Sigmoid colon (tissue), 7 donors: Measurements from ENCODE around the gene FAM13A. TPM values are rescaled to one million over a fixed set of nuclear protein-coding genes. Genes with fewer than 3 reads are reported as not detected.
A peak's percentile ranks its signal among the peaks of the same experiment; 100 is the strongest.

Experiments
- DNase-seq: peaks from one replicate; pipeline ENCODE4 v3.0.0-alpha.2; 2019
- H3K27ac ChIP-seq, 4 donors: fragments of 200-600 bp; sonication (generic); one replicate each; pipeline ENCODE4 v1.5.1; 2016 to 2019; ENCODE audit warnings: mild to moderate bottlenecking in 1 of 4
- H3K27me3 ChIP-seq, 3 donors: fragments of 200-600 bp; sonication (generic); one replicate each; pipeline ENCODE4 v1.5.1; 2019; ENCODE audit warnings: mild to moderate bottlenecking in 1 of 3
- H3K36me3 ChIP-seq, 4 donors: fragments of 200-600 bp; sonication (generic); one replicate each; pipeline ENCODE4 v1.5.1; 2016 to 2019
- H3K4me1 ChIP-seq, 4 donors: fragments of 200-600 bp; sonication (generic); one replicate each; pipeline ENCODE4 v1.5.1; 2017 to 2019
- H3K4me3 ChIP-seq, 4 donors: fragments of 200-600 bp; sonication (generic); one replicate each; pipeline ENCODE4 v1.5.1; 2017 to 2019; ENCODE audit warnings: mild to moderate bottlenecking in 2 of 4, moderate library complexity in 1 of 4
- H3K9me3 ChIP-seq, 4 donors: fragments of 200-600 bp in 3 of 4; sonication (generic) in 3 of 4; one replicate each; pipeline versions ENCODE4 v1.5.1 to v1.6.1; 2013 to 2019
- CTCF ChIP-seq, 4 experiments: fragments of 450-650 bp in 3 of 4; fragments of 200-600 bp in 1 of 4; IDR thresholded peaks; one replicate each; pipeline ENCODE4 v1.5.1; 2016 to 2019; ENCODE audit warnings: antibody characterized with exemption in 4 of 4, mild to moderate bottlenecking in 3 of 4, moderate library complexity in 2 of 4
- EP300 ChIP-seq, 4 donors: sonication (generic); formaldehyde crosslinking; IDR thresholded peaks; one replicate each; pipeline ENCODE4 v1.6.1; 2017; ENCODE audit warnings: antibody characterized with exemption in 4 of 4
- POLR2A ChIP-seq, 2 donors: fragments of 450-650 bp; IDR thresholded peaks; one replicate each; pipeline ENCODE4 v1.6.1; 2016; ENCODE audit warnings: antibody characterized with exemption in 2 of 2, mild to moderate bottlenecking in 2 of 2, moderate library complexity in 2 of 2
- POLR2AphosphoS5 ChIP-seq, 4 donors: sonication (generic); formaldehyde crosslinking; IDR thresholded peaks; one replicate each; pipeline ENCODE4 v1.6.1; 2017; ENCODE audit warnings: antibody characterized with exemption in 4 of 4
- WGBS, 2 donors: extraction: QIAGEN DNeasy Blood & Tissue Kit; methylation state at CpG; one replicate each; pipeline ENCODE4 v1.1.7; 2013; 5-methylcytosine and 5-hydroxymethylcytosine counted together
- intact Hi-C: fragments of 100-400 bp; cut with DNase I; formaldehyde crosslinking; loops from one replicate; pipeline ENCODE4 v1.15.1; 2023
- polyA plus RNA-seq, 3 donors: library from polyadenylated mRNA; stranded (reverse); fragments of 200-250 nt; gene quantifications; one replicate each; pipeline ENCODE4 v1.2.3, GENCODE V29; 2013
- total RNA-seq, 4 donors: library from RNA; depleted of rRNA; stranded (reverse); fragments of >200 nt; gene quantifications; one replicate each; pipeline ENCODE4 v1.1.0, GENCODE V29; 2016
- donor health status: healthy with polysubstance abuse.
- donor health status: Bipolar disorder and iron deficiency.
- donor health status: healthy.

FAM13A gene
- total and polyA plus RNA-seq, 7 donors = 9.9 to 49.7 (median 41.1) TPM

- Histone ChIP-seq H3K4me1 (peaks cover 0 to 18% (median 14%) of the 10 kb centered on the region in 4 donors), H3K9me3 (no peaks in the 10 kb centered on the region), H3K36me3 (peaks cover 0 to 48% (median 1%) of the 10 kb centered on the region in 4 donors), H3K4me3 (no peak overlapping the region), H3K27ac (peak overlapping the region; percentile 43 to 67 (median 60)), H3K27me3 (no peaks in the 10 kb centered on the region)
- intact Hi-C loops = loop anchor here (2.0 to 10.0 kb wide), 3 partner anchors 111 to 409 kb away; partner anchors contain the start of gene TIGD2
- no peak for DNase-seq
- no peak for TF ChIP-seq POLR2AphosphoS5 (IDR thresholded peaks at IDR 0.05)
- TF ChIP-seq POLR2A (IDR thresholded peaks at IDR 0.05) = no peak
- TF ChIP-seq EP300 (IDR thresholded peaks at IDR 0.05) = no peak
- WGBS, 2 donors = 88 to 91% methylated on average over 3 of the region's 3 CpGs
Observed at GRCh38 chr4:88705805-88706492, 351.0 kb downstream of the FAM13A start.

GRCh38 chr4:88705223-88705622, 351.8 kb downstream of the FAM13A start:
- Histone ChIP-seq H3K9me3 (no peaks in the 10 kb centered on the region), H3K4me1 (peaks cover 0 to 18% (median 14%) of the 10 kb centered on the region in 4 donors), H3K36me3 (peaks cover 0 to 41% (median 1%) of the 10 kb centered on the region in 4 donors), H3K27me3 (no peaks in the 10 kb centered on the region), H3K4me3 (no peak overlapping the region), H3K27ac (no peak overlapping the region)
- DNase-seq = no peak
- intact Hi-C loops = loop anchor here (5.0 to 10.0 kb wide), 2 partner anchors 112 to 410 kb away; partner anchors contain the start of gene TIGD2
- TF ChIP-seq POLR2A (IDR thresholded peaks at IDR 0.05) (no peak), EP300 (IDR thresholded peaks at IDR 0.05) (no peak), CTCF (IDR thresholded peaks at IDR 0.05) (no peak), POLR2AphosphoS5 (IDR thresholded peaks at IDR 0.05) (no peak)

- 91 to 93% methylated on average over 2 of the region's 2 CpGs for WGBS, 2 donors
- Histone ChIP-seq H3K9me3 (no peaks in the 10 kb centered on the region), H3K36me3 (peaks cover 0 to 36% (median 1%) of the 10 kb centered on the region in 4 donors), H3K4me1 (peaks cover 0 to 18% (median 14%) of the 10 kb centered on the region in 4 donors), H3K27me3 (no peaks in the 10 kb centered on the region), H3K27ac (no peak overlapping the region), H3K4me3 (no peak overlapping the region)
- TF ChIP-seq POLR2A (IDR thresholded peaks at IDR 0.05) (no peak), CTCF (IDR thresholded peaks at IDR 0.05) (no peak), POLR2AphosphoS5 (IDR thresholded peaks at IDR 0.05) (no peak), EP300 (IDR thresholded peaks at IDR 0.05) (no peak)
- DNase-seq = no peak
- intact Hi-C loops = loop anchor here (10.0 kb wide), 1 partner anchor 412 kb away; the partner anchor contains the start of gene TIGD2
Observed at GRCh38 chr4:88702782-88703181, 354.2 kb downstream of the FAM13A start.

GRCh38 chr4:88698519-88698918, 358.5 kb downstream of the FAM13A start:
- 98 to 99% methylated on average over 7 of the region's 7 CpGs for WGBS, 2 donors
- DNase-seq = no peak
- H3K27me3 ChIP-seq = no peaks in the 10 kb centered on the region
- H3K4me1 ChIP-seq = no peaks in the 10 kb centered on the region
- peaks cover 0 to 22% (median 0%) of the 10 kb centered on the region in 4 donors for H3K36me3 ChIP-seq
- TF ChIP-seq POLR2AphosphoS5 (IDR thresholded peaks at IDR 0.05) (no peak), EP300 (IDR thresholded peaks at IDR 0.05) (no peak), POLR2A (IDR thresholded peaks at IDR 0.05) (no peak), CTCF (IDR thresholded peaks at IDR 0.05) (no peak)
- H3K4me3 ChIP-seq = no peak overlapping the region
- H3K27ac ChIP-seq = peak overlapping the region; percentile 71 to 84 (median 81)
- H3K9me3 ChIP-seq = no peaks in the 10 kb centered on the region
- intact Hi-C loops = loop anchor here (5.0 kb wide), 1 partner anchor 106 kb away; the partner anchor contains the start of gene HERC3

GRCh38 chr4:88697588-88698329, 359.2 kb downstream of the FAM13A start, which contains the start of gene NAP1L5:
NAP1L5 (minus strand) TSS chr4:88697829; CDS start chr4:88697754, 75 bp downstream.
- peaks cover 0 to 18% (median 0%) of the 10 kb centered on the region in 4 donors for H3K36me3 ChIP-seq
- H3K9me3 ChIP-seq = no peaks in the 10 kb centered on the region
- TF ChIP-seq POLR2A (IDR thresholded peaks at IDR 0.05) (peak; percentile 44 to 63), POLR2AphosphoS5 (IDR thresholded peaks at IDR 0.05) (peak; percentile 75 to 91 (median 89)), CTCF (IDR thresholded peaks at IDR 0.05) (no peak), EP300 (IDR thresholded peaks at IDR 0.05) (peak in 2 of 4 donors; percentile 12 to 52)
- peak within 1 kb of the TSS; percentile 39 to 64 (median 63) for H3K4me3 ChIP-seq
- H3K27ac ChIP-seq = peak within 1 kb of the TSS; percentile 71 to 84 (median 81)
- 55 to 56% methylated on average over 40 of the region's 40 CpGs for whole genome bisulfite sequencing, 2 donors
- intact Hi-C loops = loop anchor here (5.0 kb wide), 1 partner anchor 105 kb away; the partner anchor contains the start of gene HERC3
- DNase-seq = peak; percentile 91
- no peaks in the 10 kb centered on the region for H3K4me1 ChIP-seq
- no peaks in the 10 kb centered on the region for H3K27me3 ChIP-seq
